GM23338 (cell line): ENCODE data around the gene TYR. TPM values are rescaled to one million over a fixed set of nuclear protein-coding genes. Genes with fewer than 3 reads are reported as not detected.
A peak's percentile ranks its signal among the peaks of the same experiment; 100 is the strongest.
"Not testable (repeated sequence)": the region's sequence is repeated elsewhere in the genome, so short reads cannot be mapped to it uniquely, and the experiment has no call there.

Experiments
- ATAC-seq: fragments of 200-7000 bp; cut with Tn5 transposase; 3 replicates; pipeline ENCODE4 v1.9.1; 2020
- DNase-seq: peaks from one replicate; pipeline ENCODE4 v3.0.0-alpha.2; 2015; ENCODE audit warnings: low spot score
- H2AFZ ChIP-seq: fragments of 200-600 bp; sonication (generic); 2 replicates; pipeline ENCODE4 v1.8.0; 2016; ENCODE audit warnings: antibody characterized with exemption, mild to moderate bottlenecking, moderate library complexity
- H3F3A ChIP-seq: fragments of 200-600 bp; sonication (generic); replicated peaks from 2 replicates; pipeline ENCODE4 v1.8.0; 2017; ENCODE audit warnings: antibody characterized with exemption, mixed run types, low read depth
- H3K27ac ChIP-seq: fragments of 200-600 bp; sonication (generic); 2 replicates; pipeline ENCODE4 v1.6.1; 2016; ENCODE audit warnings: low read depth
- H3K27me3 ChIP-seq: fragments of 200-600 bp; sonication (generic); 2 replicates; pipeline ENCODE4 v1.8.0; 2016; ENCODE audit warnings: mild to moderate bottlenecking, mixed run types, moderate library complexity; ENCODE audit not compliant: insufficient read depth
- H3K36me3 ChIP-seq: fragments of 200-600 bp; sonication (generic); 2 replicates; pipeline ENCODE4 v1.8.0; 2016; ENCODE audit warnings: mild to moderate bottlenecking; ENCODE audit not compliant: insufficient read depth
- H3K4me1 ChIP-seq: fragments of 200-600 bp; sonication (generic); 2 replicates; pipeline ENCODE4 v1.8.0; 2016; ENCODE audit warnings: mild to moderate bottlenecking, moderate library complexity; ENCODE audit not compliant: insufficient read depth
- H3K4me2 ChIP-seq: fragments of 200-600 bp; sonication (generic); 2 replicates; pipeline ENCODE4 v1.7.1; 2017; ENCODE audit warnings: mixed run types
- H3K4me3 ChIP-seq: fragments of 200-600 bp; sonication (generic); 2 replicates; pipeline ENCODE4 v1.6.1; 2016; ENCODE audit warnings: mixed run types
- H3K79me2 ChIP-seq: fragments of 200-600 bp; sonication (generic); replicated peaks from 2 replicates; pipeline ENCODE4 v1.8.0; 2017; ENCODE audit warnings: mild to moderate bottlenecking; ENCODE audit not compliant: insufficient read depth
- H3K9me2 ChIP-seq: fragments of 200-600 bp; sonication (generic); 2 replicates; pipeline ENCODE4 v1.8.0; 2017; ENCODE audit not compliant: insufficient read depth
- H4K20me1 ChIP-seq: fragments of 200-600 bp; sonication (generic); replicated peaks from 2 replicates; pipeline ENCODE4 v1.8.0; 2017; ENCODE audit warnings: mild to moderate bottlenecking; ENCODE audit not compliant: insufficient read depth
- H3K27ac Mint-ChIP-seq: 2 replicates; pipeline ENCODE4 v1.8.0; 2020; ENCODE audit warnings: inconsistent platforms, mild to moderate bottlenecking, moderate library complexity, mixed read lengths
- H3K27me3 Mint-ChIP-seq: 3 replicates; pipeline ENCODE4 v1.8.0; 2022; ENCODE audit warnings: low read depth, mild to moderate bottlenecking, moderate library complexity, mixed read lengths, inconsistent platforms; ENCODE audit not compliant: insufficient read depth, poor library complexity
- H3K36me3 Mint-ChIP-seq: 3 replicates; pipeline ENCODE4 v1.8.0; 2021; ENCODE audit warnings: low read depth, mild to moderate bottlenecking, inconsistent platforms, moderate library complexity, mixed read lengths
- H3K4me1 Mint-ChIP-seq: 3 replicates; pipeline ENCODE4 v1.8.0; 2020; ENCODE audit warnings: mild to moderate bottlenecking, inconsistent platforms, mixed read lengths
- H3K4me3 Mint-ChIP-seq: 3 replicates; pipeline ENCODE4 v1.8.0; 2021; ENCODE audit warnings: moderate library complexity, mild to moderate bottlenecking, inconsistent platforms, mixed read lengths
- H3K9me3 Mint-ChIP-seq: 3 replicates; pipeline ENCODE4 v1.8.0; 2020; ENCODE audit warnings: moderate library complexity, mild to moderate bottlenecking, inconsistent platforms, mixed read lengths
- CTCF ChIP-seq, 2 experiments: fragments of 200-600 bp in 1 of 2; sonication (generic) in 1 of 2; conservative IDR thresholded peaks; 2 replicates each; pipeline versions ENCODE4 v1.5.1 to v1.6.1; 2016 to 2017; ENCODE audit warnings: antibody characterized with exemption in 2 of 2, low read depth in 2 of 2, mild to moderate bottlenecking in 2 of 2, moderate library complexity in 1 of 2
- EZH2 ChIP-seq: fragments of 200-600 bp; sonication (generic); IDR thresholded peaks from one replicate; pipeline ENCODE4 v1.8.0; 2017; ENCODE audit warnings: antibody characterized with exemption, mild to moderate bottlenecking, low read depth; ENCODE audit not compliant: unreplicated experiment
- EZH2phosphoT487 ChIP-seq: fragments of 200-600 bp; sonication (generic); IDR thresholded peaks from one replicate; pipeline ENCODE4 v1.8.1; 2018; ENCODE audit warnings: antibody characterized with exemption; ENCODE audit not compliant: unreplicated experiment
- JUNB ChIP-seq: IDR thresholded peaks from one replicate; pipeline ENCODE4 v1.6.1; 2016; ENCODE audit warnings: antibody characterized with exemption; ENCODE audit not compliant: unreplicated experiment
- NANOG ChIP-seq: IDR thresholded peaks from 2 replicates; pipeline ENCODE4 v1.6.1; 2016; ENCODE audit warnings: antibody characterized with exemption, borderline replicate concordance
- POLR2AphosphoS5 ChIP-seq: IDR thresholded peaks from 2 replicates; pipeline ENCODE4 v1.6.1; 2016; ENCODE audit warnings: antibody characterized with exemption, low read depth
- ZNF331 ChIP-seq: fragments of 250-450 bp; sonication (Bioruptor Pico); IDR thresholded peaks from 2 replicates; pipeline ENCODE4 v1.5.0; 2020; ENCODE audit warnings: low read depth, mild to moderate bottlenecking, moderate library complexity
- polyA plus RNA-seq: library from polyadenylated mRNA; unstranded; fragments of >200 nt; fragmentation: Nextera tagmentation; extraction: Ambion mirVana; gene quantifications from 2 replicates; pipeline ENCODE4 v1.2.1, GENCODE V29; 2016
- total RNA-seq: library from RNA; depleted of rRNA; stranded (reverse); fragments of >200 nt; shearing (Covaris generic); gene quantifications from 2 replicates; pipeline ENCODE4 v1.2.3, GENCODE V29; 2014
- TF ChIP-seq, protein P1 (sequence below): IDR thresholded peaks from one replicate; pipeline ENCODE4 v1.6.1; 2018; ENCODE audit warnings: antibody characterized with exemption; ENCODE audit not compliant: unreplicated experiment

Gene TYR
- total and polyA plus RNA-seq, 2 experiments from 2014 or later: 0.08 TPM; not detected in 1

- H3K4me1 ChIP-seq: no peaks in the 10 kb centered on the region
- no peak overlapping the region for H3K4me2 ChIP-seq
- ATAC-seq (no peak), DNase-seq (no peak)
- Mint-ChIP-seq H3K27me3 (no peaks in the 10 kb centered on the region), H3K9me3 (no peaks in the 10 kb centered on the region), H3K4me3 (no peak overlapping the region), H3K36me3 (no peaks in the 10 kb centered on the region), H3K4me1 (peaks cover 5% of the 10 kb centered on the region), H3K27ac (peak overlapping the region; percentile 11; the same call in 1 of the 2 replicates)
- H3K79me2 ChIP-seq: no peaks in the 10 kb centered on the region
- H2AFZ ChIP-seq: no peak overlapping the region; the same call in 1 of the 2 replicates
- TF ChIP-seq CTCF (conservative IDR thresholded peaks at IDR 0.05; ENCODE audit: low read depth in 2 of 2) (no peak), POLR2AphosphoS5 (no peak)
- no peak overlapping the region for H3K4me3 ChIP-seq
- no peaks in the 10 kb centered on the region for H3K9me2 ChIP-seq
- H4K20me1 ChIP-seq: no peaks in the 10 kb centered on the region
- H3K36me3 ChIP-seq: no peaks in the 10 kb centered on the region
- no peaks in the 10 kb centered on the region for H3K27me3 ChIP-seq
- H3K27ac ChIP-seq: no peak overlapping the region
- no peaks in the 10 kb centered on the region for H3F3A ChIP-seq
Measured at GRCh38 chr11:89249196-89249595, 71.5 kb downstream of the TYR start.

DNA sequence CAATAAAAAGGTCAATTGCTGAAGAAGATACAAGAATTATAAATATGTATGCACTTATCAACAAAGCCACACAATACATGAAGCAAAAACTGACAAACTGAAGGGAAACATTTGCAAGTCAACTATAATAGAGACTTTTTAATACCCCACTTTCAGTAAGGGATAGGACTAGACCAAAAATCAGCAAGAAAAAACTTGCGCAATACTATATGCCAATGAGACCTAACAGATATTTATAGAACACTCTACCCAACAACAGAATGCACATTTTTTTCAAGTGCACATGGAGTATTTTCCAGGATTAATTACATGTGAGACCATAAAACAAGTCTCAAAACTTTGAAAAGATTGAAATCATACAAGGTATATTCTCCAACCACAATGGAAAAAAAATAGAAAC is 83.8 kb downstream of the TYR start:
- not testable (repeated sequence) for H3K27me3 Mint-ChIP-seq, H3K9me3 Mint-ChIP-seq, H3F3A ChIP-seq, H3K4me3 Mint-ChIP-seq, H2AFZ ChIP-seq, H3K27ac ChIP-seq, H3K4me2 ChIP-seq, H3K4me3 ChIP-seq, H3K36me3 ChIP-seq, DNase-seq, H3K27me3 ChIP-seq, H3K27ac Mint-ChIP-seq, H3K36me3 Mint-ChIP-seq, H3K79me2 ChIP-seq, H3K9me2 ChIP-seq, H4K20me1 ChIP-seq, H3K4me1 ChIP-seq, ATAC-seq
- H3K4me1 Mint-ChIP-seq: peaks cover 19% of the 10 kb centered on the region

DNA sequence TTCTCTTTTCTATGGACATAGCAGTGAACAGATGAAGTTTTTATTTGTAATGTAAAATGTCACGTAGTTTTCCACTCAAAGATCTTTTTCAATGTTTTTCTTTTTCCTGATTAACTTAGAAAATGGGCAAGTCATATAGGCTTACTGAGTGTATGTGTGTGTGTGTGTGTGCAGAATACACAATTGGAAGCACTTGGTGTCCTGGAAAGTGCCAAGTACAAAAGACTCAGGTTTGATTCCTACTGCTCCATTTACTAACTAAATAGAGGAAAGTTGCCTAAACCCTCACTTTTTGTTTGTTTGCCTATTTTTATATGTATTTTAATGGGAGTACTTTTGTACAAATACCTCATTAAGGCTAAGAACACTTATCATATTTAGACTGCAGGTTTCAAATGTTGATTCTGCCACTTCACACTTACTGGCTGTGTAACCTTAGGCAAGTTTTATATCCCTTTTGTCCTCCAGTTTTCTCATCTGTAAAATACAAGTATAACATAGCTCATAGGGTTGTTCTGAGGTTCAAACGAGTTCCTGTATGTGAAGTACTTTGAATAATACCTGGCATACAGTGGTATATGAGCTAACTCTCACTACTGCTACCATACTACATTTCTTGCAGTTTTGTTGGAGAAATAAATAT is 90.1 kb downstream of the TYR start:
- Histone ChIP-seq H3F3A (no peaks in the 10 kb centered on the region), H3K9me2 (no peaks in the 10 kb centered on the region), H3K4me2 (no peak overlapping the region), H3K4me3 (no peak overlapping the region), H3K4me1 (peaks cover 2% of the 10 kb centered on the region; the same call in 1 of the 2 replicates), H4K20me1 (no peaks in the 10 kb centered on the region), H2AFZ (no peak overlapping the region), H3K79me2 (no peaks in the 10 kb centered on the region), H3K27me3 (no peaks in the 10 kb centered on the region), H3K36me3 (no peaks in the 10 kb centered on the region), H3K27ac (no peak overlapping the region)
- no peak for ATAC-seq
- Mint-ChIP-seq H3K36me3 (peaks cover 7% of the 10 kb centered on the region; the same call in 2 of the 3 replicates), H3K9me3 (0 out of 3 replicates have a peak, but pooled peaks cover 2% of the 10 kb centered on the region), H3K27ac (no peak overlapping the region), H3K27me3 (no peaks in the 10 kb centered on the region), H3K4me1 (peaks cover 12% of the 10 kb centered on the region; the same call in 2 of the 3 replicates), H3K4me3 (no peak overlapping the region)
- DNase-seq: no peak
- TF ChIP-seq JUNB (no peak), NANOG (no peak), EZH2phosphoT487 (no peak), ZNF331 (CRISPR knock-in tag) (no peak), EZH2 (no peak), CTCF (conservative IDR thresholded peaks at IDR 0.05; ENCODE audit: low read depth in 2 of 2) (no peak)
- TF ChIP-seq, protein P1, sequence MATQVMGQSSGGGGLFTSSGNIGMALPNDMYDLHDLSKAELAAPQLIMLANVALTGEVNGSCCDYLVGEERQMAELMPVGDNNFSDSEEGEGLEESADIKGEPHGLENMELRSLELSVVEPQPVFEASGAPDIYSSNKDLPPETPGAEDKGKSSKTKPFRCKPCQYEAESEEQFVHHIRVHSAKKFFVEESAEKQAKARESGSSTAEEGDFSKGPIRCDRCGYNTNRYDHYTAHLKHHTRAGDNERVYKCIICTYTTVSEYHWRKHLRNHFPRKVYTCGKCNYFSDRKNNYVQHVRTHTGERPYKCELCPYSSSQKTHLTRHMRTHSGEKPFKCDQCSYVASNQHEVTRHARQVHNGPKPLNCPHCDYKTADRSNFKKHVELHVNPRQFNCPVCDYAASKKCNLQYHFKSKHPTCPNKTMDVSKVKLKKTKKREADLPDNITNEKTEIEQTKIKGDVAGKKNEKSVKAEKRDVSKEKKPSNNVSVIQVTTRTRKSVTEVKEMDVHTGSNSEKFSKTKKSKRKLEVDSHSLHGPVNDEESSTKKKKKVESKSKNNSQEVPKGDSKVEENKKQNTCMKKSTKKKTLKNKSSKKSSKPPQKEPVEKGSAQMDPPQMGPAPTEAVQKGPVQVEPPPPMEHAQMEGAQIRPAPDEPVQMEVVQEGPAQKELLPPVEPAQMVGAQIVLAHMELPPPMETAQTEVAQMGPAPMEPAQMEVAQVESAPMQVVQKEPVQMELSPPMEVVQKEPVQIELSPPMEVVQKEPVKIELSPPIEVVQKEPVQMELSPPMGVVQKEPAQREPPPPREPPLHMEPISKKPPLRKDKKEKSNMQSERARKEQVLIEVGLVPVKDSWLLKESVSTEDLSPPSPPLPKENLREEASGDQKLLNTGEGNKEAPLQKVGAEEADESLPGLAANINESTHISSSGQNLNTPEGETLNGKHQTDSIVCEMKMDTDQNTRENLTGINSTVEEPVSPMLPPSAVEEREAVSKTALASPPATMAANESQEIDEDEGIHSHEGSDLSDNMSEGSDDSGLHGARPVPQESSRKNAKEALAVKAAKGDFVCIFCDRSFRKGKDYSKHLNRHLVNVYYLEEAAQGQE: no peak
